ENCODE results near the gene CDH4.

- TF ChIP-seq CTCF (IDR thresholded peaks at IDR 0.05) (no peak), TCF7L2 (IDR thresholded peaks at IDR 0.05; ENCODE audit: low read depth, low read length) (no peak), POLR2AphosphoS5 (IDR thresholded peaks at IDR 0.05; ENCODE audit: low read depth, low read length) (no peak), SIN3A (IDR thresholded peaks at IDR 0.05; ENCODE audit: borderline replicate concordance, insufficient read depth, low read depth, low read length) (no peak)
- TF ChIP-seq, protein P1, sequence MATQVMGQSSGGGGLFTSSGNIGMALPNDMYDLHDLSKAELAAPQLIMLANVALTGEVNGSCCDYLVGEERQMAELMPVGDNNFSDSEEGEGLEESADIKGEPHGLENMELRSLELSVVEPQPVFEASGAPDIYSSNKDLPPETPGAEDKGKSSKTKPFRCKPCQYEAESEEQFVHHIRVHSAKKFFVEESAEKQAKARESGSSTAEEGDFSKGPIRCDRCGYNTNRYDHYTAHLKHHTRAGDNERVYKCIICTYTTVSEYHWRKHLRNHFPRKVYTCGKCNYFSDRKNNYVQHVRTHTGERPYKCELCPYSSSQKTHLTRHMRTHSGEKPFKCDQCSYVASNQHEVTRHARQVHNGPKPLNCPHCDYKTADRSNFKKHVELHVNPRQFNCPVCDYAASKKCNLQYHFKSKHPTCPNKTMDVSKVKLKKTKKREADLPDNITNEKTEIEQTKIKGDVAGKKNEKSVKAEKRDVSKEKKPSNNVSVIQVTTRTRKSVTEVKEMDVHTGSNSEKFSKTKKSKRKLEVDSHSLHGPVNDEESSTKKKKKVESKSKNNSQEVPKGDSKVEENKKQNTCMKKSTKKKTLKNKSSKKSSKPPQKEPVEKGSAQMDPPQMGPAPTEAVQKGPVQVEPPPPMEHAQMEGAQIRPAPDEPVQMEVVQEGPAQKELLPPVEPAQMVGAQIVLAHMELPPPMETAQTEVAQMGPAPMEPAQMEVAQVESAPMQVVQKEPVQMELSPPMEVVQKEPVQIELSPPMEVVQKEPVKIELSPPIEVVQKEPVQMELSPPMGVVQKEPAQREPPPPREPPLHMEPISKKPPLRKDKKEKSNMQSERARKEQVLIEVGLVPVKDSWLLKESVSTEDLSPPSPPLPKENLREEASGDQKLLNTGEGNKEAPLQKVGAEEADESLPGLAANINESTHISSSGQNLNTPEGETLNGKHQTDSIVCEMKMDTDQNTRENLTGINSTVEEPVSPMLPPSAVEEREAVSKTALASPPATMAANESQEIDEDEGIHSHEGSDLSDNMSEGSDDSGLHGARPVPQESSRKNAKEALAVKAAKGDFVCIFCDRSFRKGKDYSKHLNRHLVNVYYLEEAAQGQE (IDR thresholded peaks at IDR 0.05; ENCODE audit: insufficient read depth in 1 of 2, low read depth in 2 of 2, low read length in 1 of 2) = no peak
These were observed 289.5 kb downstream of the CDH4 start for GRCh38 chr20:61541537-61541936.
